ENCODE measurements around the gene ADCY5. TPM values are rescaled to one million over a fixed set of nuclear protein-coding genes. Genes with fewer than 3 reads are reported as not detected.

The ADCY5 gene
- total and polyA plus RNA-seq, 2 donors (not counting 1 experiment from before 2014, with no cell fraction given) = not detected

- Histone ChIP-seq H3K4me1 (ENCODE audit: control insufficient read depth in 2 of 2, insufficient read depth in 2 of 2, low read length in 2 of 2) (no peaks in the 10 kb centered on the region), H3K79me2 (ENCODE audit: control insufficient read depth, insufficient read depth, low read length) (no peaks in the 10 kb centered on the region), H2AFZ (ENCODE audit: insufficient read depth, low read depth, low read length, poor library complexity, severe bottlenecking) (no peak overlapping the region), H3K9me3 (ENCODE audit: control extremely low read depth in 1 of 3, control insufficient read depth in 2 of 3, insufficient read depth in 1 of 3, low read length in 2 of 3) (no peaks in the 10 kb centered on the region), H3K9ac (ENCODE audit: low read length) (no peak overlapping the region), H3K4me3 (ENCODE audit: control extremely low read depth in 1 of 5, extremely low read depth in 1 of 5, insufficient read depth in 1 of 5, low read depth in 2 of 5, low read length in 4 of 5) (no peak overlapping the region), H4K20me1 (ENCODE audit: control insufficient read depth, insufficient read depth, low read length, poor library complexity, severe bottlenecking) (no peaks in the 10 kb centered on the region), H3K4me2 (replicated peaks; ENCODE audit: low read depth, low read length, poor library complexity, severe bottlenecking) (no peak overlapping the region), H3K27me3 (replicated peaks in 1 of 4; ENCODE audit: control extremely low read depth in 1 of 4, control insufficient read depth in 3 of 4, insufficient read depth in 4 of 4, low read length in 3 of 4) (no peaks in the 10 kb centered on the region), H3K36me3 (replicated peaks in 1 of 2; ENCODE audit: control extremely low read depth in 1 of 2, control insufficient read depth in 1 of 2, extremely low read depth in 1 of 2, insufficient read depth in 2 of 2, low read length in 1 of 2) (no peaks in the 10 kb centered on the region), H3K27ac (ENCODE audit: low read length in 2 of 2) (no peak overlapping the region)
- Mint-ChIP-seq H3K9me3 (ENCODE audit: insufficient read depth) (no peaks in the 10 kb centered on the region), H3K4me1 (no peaks in the 10 kb centered on the region), H3K27ac (no peak overlapping the region), H3K27me3 (no peaks in the 10 kb centered on the region), H3K4me3 (no peak overlapping the region)
- no peak for ATAC-seq (ENCODE audit: low read depth)
- WGBS (ENCODE audit: insufficient coverage) = 100% methylated on average over 2 of the region's 7 CpGs
- intact Hi-C loops (cut with micrococcal nuclease) = no loop called here
- POLR2A ChIA-PET = no interaction called here
- CTCF ChIA-PET = no interaction called here
- no peak for TF ChIP-seq EZH2 (IDR thresholded peaks at IDR 0.05; ENCODE audit: borderline replicate concordance, insufficient read depth, low read depth, low read length, poor library complexity, severe bottlenecking)
- no peak for TF ChIP-seq CTCF (IDR thresholded peaks at IDR 0.05)
- no peak for DNase-seq
Measured at GRCh38 chr3:123279121-123279520, 169.8 kb downstream of the ADCY5 start.

GRCh38 chr3:123278446-123278845 is 170.4 kb downstream of the ADCY5 start:
- Histone ChIP-seq H3K9me3 (ENCODE audit: control extremely low read depth in 1 of 3, control insufficient read depth in 2 of 3, insufficient read depth in 1 of 3, low read length in 2 of 3) (no peaks in the 10 kb centered on the region), H3K4me1 (ENCODE audit: control insufficient read depth in 2 of 2, insufficient read depth in 2 of 2, low read length in 2 of 2) (no peaks in the 10 kb centered on the region), H3K27me3 (replicated peaks in 1 of 4; ENCODE audit: control extremely low read depth in 1 of 4, control insufficient read depth in 3 of 4, insufficient read depth in 4 of 4, low read length in 3 of 4) (no peaks in the 10 kb centered on the region), H3K4me2 (replicated peaks; ENCODE audit: low read depth, low read length, poor library complexity, severe bottlenecking) (no peak overlapping the region), H3K79me2 (ENCODE audit: control insufficient read depth, insufficient read depth, low read length) (no peaks in the 10 kb centered on the region), H3K36me3 (replicated peaks in 1 of 2; ENCODE audit: control extremely low read depth in 1 of 2, control insufficient read depth in 1 of 2, extremely low read depth in 1 of 2, insufficient read depth in 2 of 2, low read length in 1 of 2) (no peaks in the 10 kb centered on the region), H3K27ac (ENCODE audit: low read length in 2 of 2) (no peak overlapping the region), H3K9ac (ENCODE audit: low read length) (no peak overlapping the region), H3K4me3 (ENCODE audit: control extremely low read depth in 1 of 5, extremely low read depth in 1 of 5, insufficient read depth in 1 of 5, low read depth in 2 of 5, low read length in 4 of 5) (no peak overlapping the region), H4K20me1 (ENCODE audit: control insufficient read depth, insufficient read depth, low read length, poor library complexity, severe bottlenecking) (no peaks in the 10 kb centered on the region), H2AFZ (ENCODE audit: insufficient read depth, low read depth, low read length, poor library complexity, severe bottlenecking) (no peak overlapping the region)
- H3K4me1 Mint-ChIP-seq = no peaks in the 10 kb centered on the region
- no peak overlapping the region for H3K4me3 Mint-ChIP-seq
- TF ChIP-seq CTCF (IDR thresholded peaks at IDR 0.05) (no peak), EZH2 (IDR thresholded peaks at IDR 0.05; ENCODE audit: borderline replicate concordance, insufficient read depth, low read depth, low read length, poor library complexity, severe bottlenecking) (no peak)
- ATAC-seq (ENCODE audit: low read depth) = no peak
- no peak for DNase-seq
- intact Hi-C loops (cut with micrococcal nuclease) = no loop called here
- no peaks in the 10 kb centered on the region for H3K9me3 Mint-ChIP-seq (ENCODE audit: insufficient read depth)
- no peaks in the 10 kb centered on the region for H3K27me3 Mint-ChIP-seq
- ChIA-PET POLR2A (no interaction called here), CTCF (no interaction called here)
- WGBS (ENCODE audit: insufficient coverage) = 100% methylated on average over 3 of the region's 5 CpGs
- no peak overlapping the region for H3K27ac Mint-ChIP-seq
